Jurkat, Clone E6-1 (cell line): ENCODE measurements around the gene ATP7A.
"Not testable (repeated sequence)": the region's sequence is repeated elsewhere in the genome, so short reads cannot be mapped to it uniquely, and the experiment has no call there.

Experiments used
- DNase-seq: peaks from one replicate; pipeline ENCODE4 v3.0.0-alpha.2; 2011; ENCODE audit warnings: low read depth, low spot score
- H3K4me3 ChIP-seq: 2 replicates; pipeline ENCODE4 v1.5.1; 2011; ENCODE audit warnings: mild to moderate bottlenecking, low read length, control low read depth, moderate library complexity

Gene ATP7A

DNA sequence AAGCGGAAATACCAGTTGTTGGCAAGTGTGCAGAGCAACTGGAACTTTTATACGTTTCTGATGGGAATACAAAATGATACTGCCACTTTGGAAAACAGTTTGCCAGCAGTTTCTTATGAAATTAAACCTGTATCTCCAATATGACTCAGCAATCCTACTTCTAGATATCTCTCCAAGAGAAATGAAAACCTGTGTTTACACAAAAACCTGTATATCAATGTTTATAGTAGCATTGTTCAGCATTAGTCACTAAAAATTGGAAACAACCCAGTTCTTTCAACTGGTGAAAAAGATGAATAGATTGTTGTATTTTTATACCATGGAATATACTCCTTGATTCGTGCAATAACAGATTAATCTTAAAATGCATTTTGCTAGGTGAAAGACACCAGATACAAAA, 26.8 kb downstream of the ATP7A start:
- H3K4me3 ChIP-seq, result no peak overlapping the region
- no peak for DNase-seq

DNA sequence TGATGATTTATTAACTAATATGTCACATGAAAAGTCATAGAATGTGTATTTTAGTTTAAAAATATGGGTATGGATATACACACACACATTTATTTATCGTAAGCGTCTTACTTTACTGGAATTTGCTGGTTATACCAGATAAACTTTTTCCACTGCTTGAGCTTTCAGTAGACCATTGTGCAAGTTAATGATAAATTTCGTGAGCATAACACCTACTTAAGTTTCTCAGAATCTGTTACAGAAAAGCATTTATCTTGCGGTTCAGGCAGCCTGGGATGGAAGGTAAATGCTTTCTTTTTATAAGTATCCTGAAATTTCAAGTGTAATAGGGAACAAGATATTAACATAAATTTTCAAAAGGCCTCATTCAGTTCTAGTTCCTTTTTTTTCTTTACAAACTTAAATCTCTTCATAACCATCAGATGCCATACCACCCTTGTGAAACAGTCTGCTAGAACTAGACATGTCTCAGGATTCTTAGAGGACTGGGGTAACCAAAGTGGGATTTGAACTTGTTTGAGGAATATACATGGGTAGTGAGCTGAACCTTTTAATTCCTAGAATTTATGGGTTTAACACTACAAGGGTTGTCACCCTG, 27.7 kb downstream of the ATP7A start:
- H3K4me3 ChIP-seq, result no peak overlapping the region
- DNase-seq, result no peak

DNA sequence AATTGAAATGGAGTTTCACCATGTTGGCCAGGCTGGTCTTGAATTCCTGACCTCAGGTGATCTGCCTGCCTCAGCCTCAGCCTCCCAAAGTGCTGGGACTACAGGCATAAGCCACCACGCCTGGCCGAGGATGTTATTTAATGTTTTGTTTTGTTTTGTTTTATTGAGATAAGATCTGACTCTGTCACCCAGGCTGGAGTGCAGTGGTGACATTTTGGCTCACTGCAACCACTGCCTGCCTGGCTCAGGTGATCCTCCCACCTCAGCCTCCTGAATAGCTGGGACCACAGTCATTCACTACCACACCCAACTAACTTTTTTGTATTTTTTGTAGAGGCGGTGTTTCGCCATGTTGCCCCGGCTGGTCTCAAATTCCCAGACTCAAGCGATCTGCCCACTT, 34.5 kb downstream of the ATP7A start:
- not testable (repeated sequence) for DNase-seq, H3K4me3 ChIP-seq

DNA sequence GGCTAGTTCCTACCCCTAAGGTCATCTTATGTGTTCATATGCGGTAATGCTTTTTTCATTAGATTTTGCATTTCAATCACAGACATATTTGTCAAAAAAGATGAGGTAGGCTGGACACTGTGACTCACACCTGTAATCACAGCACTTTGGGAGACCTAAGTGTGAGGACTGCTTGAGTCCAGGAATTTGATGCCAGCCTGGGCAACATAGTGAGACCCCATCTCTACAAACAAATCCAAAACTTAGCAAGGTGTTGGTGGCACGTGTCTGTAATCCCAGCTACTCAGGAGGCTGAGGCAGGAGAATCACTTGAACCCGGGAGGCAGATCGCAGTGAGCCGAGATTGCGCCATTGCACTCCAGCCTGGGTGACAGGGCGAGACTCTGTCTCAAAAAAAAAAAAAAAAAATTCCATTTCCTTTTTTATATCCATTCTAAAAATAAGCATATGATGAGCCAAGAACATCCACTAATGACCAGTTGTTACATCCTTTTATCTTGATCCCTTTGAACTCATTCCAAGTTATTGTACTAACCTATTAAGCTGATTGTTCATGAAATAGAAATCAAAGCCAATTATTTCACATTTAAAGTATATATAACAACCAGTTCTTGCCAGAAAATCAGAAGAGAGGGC, 35.5 kb downstream of the ATP7A start:
- H3K4me3 ChIP-seq, result no peak overlapping the region
- no peak for DNase-seq

DNA sequence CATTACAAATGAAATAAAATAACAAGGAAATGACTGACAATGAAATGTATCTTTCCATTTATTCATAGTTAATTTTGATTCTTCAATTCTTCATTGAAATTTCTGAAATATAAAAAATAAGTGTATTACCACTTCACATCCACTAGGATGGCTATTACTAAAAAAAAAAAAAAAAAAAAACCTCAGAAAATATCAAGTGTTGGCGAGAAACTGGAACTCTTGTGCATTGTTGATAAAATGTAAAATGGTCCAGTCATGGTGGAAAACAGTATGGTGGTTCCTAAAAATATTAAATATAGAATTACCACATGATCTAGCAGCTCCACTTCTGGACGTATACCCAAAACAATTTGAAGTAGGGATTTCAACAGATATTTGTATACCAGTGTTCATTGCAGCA, 36.1 kb downstream of the ATP7A start:
- no peak overlapping the region for H3K4me3 ChIP-seq
- DNase-seq, result no peak

DNA sequence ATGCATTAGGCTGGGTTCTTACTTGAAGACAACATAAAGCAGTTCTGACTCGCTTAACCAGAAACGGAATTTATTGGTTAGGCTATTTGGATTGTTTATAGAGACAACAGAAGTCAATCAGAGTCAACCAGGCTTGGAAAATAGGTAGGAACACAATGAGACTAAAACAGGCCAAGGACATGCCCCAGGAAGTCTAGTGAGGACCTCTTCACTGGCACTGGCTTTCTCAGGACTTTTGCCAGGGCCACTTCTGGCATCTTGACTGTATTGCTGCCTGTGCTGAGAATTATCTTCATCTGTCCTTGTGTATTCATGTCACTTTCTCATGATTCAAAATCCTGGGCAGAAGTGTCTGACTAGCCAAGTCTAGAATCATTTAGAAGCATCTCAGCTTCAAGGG, 39.3 kb downstream of the ATP7A start:
- no peak for DNase-seq

DNA sequence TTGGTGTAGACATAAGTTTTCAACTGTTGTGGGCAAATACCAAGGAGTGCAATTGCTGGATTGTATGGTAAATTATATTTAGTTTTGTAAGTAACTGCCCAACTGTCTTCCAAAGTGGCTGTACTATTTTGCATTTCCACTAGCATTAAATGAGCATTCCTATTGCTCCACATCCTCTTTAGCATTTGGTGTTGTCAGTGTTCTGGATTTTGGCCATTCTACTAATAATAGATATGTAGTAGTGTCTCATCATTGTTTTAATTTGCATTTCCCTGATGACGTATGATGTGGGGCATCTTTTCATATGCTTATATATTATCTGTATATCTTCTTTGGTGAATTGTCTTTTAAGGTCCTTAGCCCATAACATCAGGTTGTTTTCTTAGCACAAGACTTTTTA, 41.7 kb downstream of the ATP7A start:
- DNase-seq, result no peak
- no peak overlapping the region for H3K4me3 ChIP-seq

More for the DNA sequence above, 39.3 kb downstream of the ATP7A start:
- H3K4me3 ChIP-seq, result no peak overlapping the region

DNA sequence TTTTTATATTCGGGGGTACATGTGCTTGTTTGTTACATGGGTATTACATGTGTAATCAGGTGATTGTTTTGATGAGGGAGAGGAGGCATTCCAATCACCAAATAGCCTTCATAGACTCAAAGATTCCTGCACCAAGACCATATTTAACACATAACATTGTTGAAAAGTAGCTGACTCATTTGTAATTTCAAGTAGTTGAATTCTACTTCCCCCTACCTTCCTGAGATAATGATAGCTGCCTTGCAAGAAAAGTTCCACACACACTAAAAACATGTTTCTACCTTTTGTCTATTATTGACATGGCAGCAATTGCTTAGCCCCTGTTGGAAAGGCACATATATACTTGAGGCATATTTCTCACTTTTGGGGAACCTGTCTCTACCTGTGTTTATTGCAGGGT, 42.8 kb downstream of the ATP7A start:
- DNase-seq, result no peak
- no peak overlapping the region for H3K4me3 ChIP-seq

DNA sequence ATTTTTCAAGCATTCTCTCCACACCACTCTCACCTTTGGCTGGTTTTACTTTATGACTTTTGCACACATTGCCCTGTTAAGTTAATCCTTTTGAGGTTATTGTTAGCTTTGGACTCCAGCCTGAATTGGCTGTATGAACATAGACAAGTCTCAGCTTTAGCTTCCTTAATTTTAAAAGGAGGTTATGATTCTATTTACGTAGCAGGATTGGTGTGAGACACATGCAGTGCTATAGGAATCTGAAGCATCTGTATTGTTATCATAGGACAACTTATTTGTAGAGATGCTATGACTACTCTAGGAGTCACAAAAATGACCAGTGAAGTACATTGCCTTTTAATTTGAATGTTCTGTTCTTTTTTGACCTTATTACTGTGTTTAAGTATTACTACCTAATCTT, 43.2 kb downstream of the ATP7A start:
- H3K4me3 ChIP-seq, result no peak overlapping the region
- no peak for DNase-seq

DNA sequence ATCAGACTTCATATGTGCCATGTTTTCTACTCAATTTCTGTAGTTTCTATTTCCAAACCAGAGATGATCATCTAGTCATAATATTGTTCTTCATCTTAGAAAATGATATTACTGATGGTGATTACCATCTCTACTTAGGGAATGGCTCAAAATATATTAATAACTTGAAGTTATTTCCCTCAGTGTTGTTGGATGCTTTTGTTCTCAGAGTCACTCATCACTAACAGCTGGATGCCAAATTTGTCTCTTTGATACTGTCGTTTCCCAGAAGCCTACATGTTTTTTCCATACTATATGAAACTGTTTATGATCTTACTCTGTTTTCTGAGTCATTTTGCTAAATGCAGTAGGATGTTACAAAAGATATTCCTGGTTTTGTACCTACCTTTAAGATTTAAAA, 50.1 kb downstream of the ATP7A start:
- no peak overlapping the region for H3K4me3 ChIP-seq
- no peak for DNase-seq

DNA sequence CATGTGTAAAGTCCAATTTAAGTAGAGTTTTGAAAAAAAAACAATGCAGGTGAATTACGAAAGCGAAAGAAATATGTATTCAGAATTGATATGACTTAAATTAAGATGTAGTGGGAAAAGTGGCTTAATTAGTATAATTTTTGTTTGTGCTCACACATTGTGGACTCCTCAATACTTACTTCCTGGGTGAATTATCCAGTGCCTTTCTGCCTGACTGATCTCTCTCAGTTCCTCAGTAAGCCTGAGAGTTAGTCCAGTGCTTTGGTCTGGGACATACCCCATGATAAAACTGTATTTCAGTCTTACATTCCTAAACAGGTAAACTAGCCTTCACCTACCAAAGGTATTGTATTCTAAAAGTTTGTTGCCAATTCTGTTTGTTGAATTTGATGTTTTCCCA, 50.6 kb downstream of the ATP7A start:
- no peak for DNase-seq
- no peak overlapping the region for H3K4me3 ChIP-seq

DNA sequence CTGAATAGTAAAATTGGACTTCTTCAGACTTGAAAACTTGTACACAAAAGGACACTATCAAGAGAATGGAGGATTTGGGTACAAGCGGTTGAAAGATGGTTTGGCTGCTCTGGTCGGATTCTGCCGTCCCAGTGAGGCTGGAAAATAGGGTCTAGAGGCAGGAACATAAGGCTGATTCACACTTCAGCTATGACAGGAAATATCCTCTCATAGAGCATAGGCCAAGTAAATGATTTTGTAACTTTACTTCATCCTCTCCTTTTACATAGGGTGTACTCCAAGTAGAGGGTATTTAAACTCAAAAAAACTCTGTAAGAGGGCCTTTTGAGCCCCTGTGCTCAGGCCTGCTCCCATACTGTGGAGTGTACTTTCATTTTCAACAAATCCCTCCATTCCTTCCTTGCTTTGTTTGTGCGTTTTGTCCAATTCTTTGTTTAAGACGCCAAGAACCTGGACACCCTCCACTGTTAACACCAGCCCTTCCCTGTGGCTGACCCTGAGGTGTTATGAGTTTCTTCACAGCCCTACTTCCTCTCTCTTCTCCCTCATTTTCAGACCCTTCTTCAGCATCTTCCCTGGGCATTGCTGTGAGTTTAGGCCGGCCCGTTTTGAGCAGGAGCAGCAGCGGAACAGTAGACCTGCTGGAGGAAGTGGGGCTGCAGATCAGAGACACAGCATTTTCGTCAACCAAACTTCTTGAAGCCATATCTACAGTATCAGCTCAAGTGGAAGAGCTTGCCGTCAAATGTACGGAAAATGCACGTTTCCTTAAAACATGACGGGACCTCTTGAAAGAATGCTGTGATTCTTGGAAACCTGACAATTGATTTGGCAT, 51.8 kb downstream of the ATP7A start:
- no peak for DNase-seq
- no peak overlapping the region for H3K4me3 ChIP-seq

DNA sequence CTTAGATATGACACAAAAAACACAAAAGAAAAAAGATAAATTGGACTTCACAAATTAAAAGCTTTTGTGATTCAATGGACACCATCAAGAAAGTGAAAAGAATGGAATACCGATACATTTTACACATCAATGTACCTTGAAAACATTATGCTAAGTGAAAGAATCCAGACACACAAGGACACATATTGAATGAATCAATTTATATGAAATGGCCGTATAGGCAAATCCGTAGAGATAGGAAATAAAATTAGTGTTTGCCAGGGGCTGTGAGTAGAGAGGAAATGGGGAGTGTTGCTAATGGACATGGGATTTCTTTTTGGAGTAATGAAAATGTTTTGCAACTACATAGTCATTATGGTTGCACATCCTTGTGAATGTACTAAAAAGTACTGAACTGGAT, 55.9 kb downstream of the ATP7A start:
- DNase-seq, result no peak
- no peak overlapping the region for H3K4me3 ChIP-seq

DNA sequence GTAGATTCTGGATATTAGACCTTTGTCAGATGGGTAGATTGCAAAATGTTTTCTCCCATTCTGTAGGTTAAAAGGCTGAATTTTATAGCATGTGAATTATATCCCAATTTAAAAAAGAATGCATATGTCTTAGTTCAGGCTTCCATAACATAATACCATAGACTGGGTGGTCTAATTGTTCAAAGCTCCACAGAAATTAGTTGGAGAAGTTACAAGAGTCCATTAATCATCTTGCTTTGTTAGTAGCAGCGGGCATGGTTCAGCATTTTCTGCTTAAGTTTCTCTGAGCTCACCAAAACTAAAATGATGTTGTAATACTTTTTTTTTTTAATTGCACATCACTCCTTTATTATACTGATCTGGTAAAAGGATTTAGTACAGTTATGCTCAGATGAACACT, 57.1 kb downstream of the ATP7A start:
- no peak overlapping the region for H3K4me3 ChIP-seq
- DNase-seq, result no peak

DNA sequence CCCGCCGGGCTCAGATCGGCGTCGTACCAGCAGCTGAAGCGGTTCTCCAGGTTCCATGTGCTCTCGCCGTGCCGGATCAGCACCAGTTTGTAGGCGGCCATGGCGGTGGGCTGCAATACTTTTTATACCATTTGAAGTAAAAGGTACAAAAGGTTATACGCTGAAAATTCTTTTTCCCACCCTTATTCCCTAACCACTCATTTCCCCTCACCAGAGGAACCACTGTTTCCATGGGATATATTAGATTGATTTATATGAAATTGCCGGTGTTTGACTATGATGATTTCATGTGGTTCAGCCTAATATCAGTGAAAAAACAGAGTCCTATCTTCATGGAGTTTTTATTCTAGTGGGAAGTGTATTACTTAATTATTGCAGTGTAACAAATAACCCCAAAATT, 59.0 kb downstream of the ATP7A start, which contains the start of gene PGAM4:
Gene PGAM4 (minus strand): TSS at position 101 of the 400 bp plus-strand sequence. CDS start 0 bp downstream, at position 101.
- DNase-seq, result no peak
- H3K4me3 ChIP-seq, result no peak within 1 kb of the TSS

DNA sequence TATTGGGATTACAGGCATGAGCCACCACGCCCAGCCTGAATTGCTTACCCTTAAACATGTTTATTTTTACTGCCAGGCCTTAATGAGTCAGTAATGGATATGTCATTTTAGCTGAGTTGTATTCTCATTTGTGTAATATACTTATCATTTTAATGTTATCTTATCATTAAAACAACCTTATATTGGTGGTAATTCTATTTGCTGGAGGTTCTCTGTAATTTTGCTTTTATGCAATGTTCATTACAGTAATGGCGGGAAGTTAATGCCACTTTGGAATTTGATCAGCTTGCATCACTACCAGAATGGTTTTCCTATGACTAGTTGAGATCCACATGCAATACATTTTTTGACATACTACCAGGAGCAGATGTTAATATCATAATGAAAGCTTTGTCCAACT, 65.3 kb downstream of the ATP7A start:
- no peak for DNase-seq
- H3K4me3 ChIP-seq, result no peak overlapping the region

DNA sequence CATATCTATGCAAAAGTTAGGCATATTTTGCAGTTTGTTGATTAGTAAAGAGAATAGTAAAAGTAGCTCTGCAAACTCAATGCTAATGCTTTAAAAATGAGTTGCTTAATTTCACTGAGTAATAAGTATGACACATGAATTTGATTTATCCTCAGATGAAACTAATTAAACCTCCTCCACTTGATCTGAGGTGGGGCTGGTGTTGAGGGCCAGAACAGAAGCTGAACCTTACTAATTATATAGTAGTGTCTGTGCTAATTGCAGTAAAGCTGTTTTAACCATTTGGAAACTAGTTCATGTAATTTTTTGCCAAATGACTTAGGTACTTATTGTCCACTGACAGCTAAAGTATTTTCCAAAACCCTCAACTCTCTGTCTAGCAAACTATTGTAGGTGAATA, 66.6 kb downstream of the ATP7A start:
- no peak for DNase-seq

DNA sequence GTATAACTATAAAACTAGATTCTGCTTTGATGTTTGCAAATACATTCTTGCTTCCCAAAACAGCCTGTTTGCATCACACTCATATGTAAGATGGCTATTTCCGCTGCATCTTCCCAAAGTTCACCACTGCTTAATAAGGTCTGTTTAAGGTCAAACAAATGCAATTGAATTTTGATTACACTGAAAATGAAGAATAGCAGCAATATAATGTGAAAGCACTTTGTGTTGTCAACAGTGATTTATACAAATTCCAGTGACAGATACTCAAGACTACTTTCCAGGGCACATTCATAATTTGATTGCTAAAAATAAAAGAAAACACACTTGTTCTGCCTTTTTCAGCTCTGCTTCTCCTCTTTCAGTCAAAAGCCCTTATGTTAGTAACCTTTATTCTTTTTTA, 67.0 kb downstream of the ATP7A start:
- H3K4me3 ChIP-seq, result no peak overlapping the region
- DNase-seq, result no peak

More for the DNA sequence above, 66.6 kb downstream of the ATP7A start:
- H3K4me3 ChIP-seq, result no peak overlapping the region

DNA sequence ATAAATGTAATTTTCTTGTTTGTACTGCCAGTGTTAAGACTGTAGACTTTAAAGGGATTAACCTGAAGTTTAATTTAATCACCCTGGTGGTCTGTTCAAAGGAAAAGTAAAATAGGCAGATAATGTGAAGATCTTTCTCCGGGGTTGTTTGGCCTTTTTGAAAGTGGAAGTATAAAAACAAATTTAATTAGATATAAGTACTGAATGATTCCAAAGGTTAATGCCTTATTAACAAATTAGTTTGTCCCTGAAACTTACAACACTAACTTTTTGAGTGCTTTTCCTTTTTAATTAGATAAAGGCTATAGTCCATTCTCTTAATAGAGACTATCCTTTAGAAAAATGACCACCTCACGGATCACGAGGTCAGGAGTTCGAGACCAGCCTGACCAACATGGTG, 69.4 kb downstream of the ATP7A start:
- no peak for DNase-seq
- no peak overlapping the region for H3K4me3 ChIP-seq

DNA sequence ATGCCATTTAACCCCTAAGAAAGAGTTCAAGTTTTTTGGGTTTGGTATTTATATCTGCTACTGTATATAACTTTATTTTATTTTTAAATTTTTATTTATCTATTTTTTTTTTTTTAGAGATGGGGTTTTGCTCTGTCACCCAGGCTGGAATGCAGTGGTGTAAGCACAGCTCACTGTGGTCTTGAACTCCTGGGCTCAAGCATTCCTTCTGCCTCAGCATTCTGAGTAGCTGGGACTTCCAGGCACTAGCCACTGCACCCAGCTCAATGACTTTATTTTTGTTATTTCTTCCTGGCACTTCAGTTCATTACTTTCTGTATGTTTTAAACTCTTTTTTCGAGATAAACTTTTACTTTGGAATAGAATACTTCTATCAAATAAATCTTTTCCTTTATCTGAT, 101.4 kb downstream of the ATP7A start:
- no peak overlapping the region for H3K4me3 ChIP-seq
- no peak for DNase-seq
